Measurements from ENCODE around the gene COL24A1. TPM values are rescaled to one million over a fixed set of nuclear protein-coding genes. Genes with fewer than 3 reads are reported as not detected.

Gene COL24A1
- under 1 TPM; 0.06 to 0.50 TPM for total RNA-seq
- long read RNA-seq, result 0 reads

GRCh38 chr1:86156566-86157455 is at the start of gene COL24A1:
COL24A1 (minus strand) TSS chr1:86156772; CDS start chr1:86156396, 376 bp downstream.
- intact Hi-C loops (cut with DNase I, micrococcal nuclease), result no loop called here
- no peak for ATAC-seq
- DNase-seq, result peak; percentile 12 to 37

DNA sequence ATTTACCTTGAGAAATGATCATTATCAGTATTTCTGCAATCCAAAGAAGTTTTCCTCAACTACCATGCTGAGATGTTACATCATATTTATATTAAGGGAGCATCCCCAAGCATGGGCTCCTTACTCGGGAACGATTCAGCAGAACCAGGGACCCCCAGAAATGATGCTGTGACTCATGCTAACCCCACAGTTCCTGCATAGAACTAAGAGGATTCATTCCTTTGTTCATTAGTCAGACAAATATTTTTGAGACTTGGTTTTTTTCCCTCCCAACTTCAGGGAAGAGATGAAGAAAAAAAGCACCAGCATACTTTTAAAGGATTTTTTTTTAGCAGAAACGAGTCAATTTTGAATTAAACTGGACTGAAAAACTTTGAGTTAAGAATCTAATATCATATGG is 49.2 kb upstream of the COL24A1 start:
- intact Hi-C loops (cut with DNase I, micrococcal nuclease), result no loop called here
- DNase-seq, result no peak
- no peak for ATAC-seq

DNA sequence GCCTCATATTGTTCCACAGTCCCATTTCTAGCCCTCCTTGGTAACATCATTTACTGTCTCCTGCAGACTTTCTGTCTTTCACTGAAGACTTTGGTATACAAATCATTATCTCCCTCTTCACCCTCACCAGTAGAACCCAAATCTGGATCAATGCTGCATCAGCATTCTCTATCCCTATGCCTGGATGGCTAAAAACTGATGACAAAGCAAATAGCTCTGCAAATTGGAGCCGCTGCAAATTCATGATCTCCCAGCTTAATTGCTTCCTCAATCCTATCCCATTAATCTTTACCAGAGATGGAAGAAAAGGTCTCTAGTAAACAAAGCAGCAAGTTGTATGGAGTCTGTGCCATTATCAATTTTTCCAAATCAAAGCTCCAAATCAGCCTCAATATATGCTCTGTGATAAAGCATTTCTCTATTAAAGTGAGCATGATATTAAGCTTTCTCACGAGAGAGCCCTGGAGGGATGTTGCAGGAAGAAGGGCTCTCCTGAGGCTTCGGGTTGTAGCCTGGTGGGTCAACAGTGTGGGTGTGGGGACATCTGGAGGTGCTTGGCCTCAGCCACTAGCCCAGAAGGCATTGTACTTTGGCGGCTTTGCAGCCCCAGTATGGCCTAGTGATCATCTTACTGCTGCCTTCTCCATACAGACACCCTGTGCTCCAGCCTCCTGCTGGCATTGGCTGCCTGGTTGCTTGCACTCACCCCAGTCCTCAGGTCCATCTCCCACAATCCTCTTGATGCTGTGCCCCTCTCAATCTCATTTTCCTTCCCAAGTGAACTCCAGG is 46.2 kb upstream of the COL24A1 start:
- intact Hi-C loops (cut with DNase I, micrococcal nuclease), result no loop called here
- no peak for ATAC-seq

GRCh38 chr1:86201311-86201710 is 44.7 kb upstream of the COL24A1 start:
- ATAC-seq (no peak), DNase-seq (no peak)
- intact Hi-C loops (cut with DNase I, micrococcal nuclease), result no loop called here

More for the DNA sequence above, 46.2 kb upstream of the COL24A1 start:
- DNase-seq, result no peak

DNA sequence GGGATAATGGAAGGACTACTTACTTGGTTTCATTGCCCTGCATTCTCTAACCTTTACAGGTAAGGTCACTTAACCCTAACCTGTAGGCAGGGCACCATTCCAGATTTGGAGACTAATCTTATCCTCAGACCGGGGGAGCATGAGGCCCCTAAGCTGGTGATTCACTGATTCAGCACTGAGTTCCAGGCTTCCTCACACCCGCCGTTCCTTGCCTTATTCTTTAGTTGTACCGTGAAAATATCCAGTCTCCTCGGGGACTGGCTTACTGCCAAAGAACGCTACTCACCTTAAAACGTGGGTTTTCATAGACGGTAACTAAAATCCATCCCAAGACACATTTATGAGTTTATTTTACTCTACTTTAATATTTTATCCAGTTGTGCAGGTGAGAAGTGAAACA is 44.3 kb upstream of the COL24A1 start:
- DNase-seq, result no peak
- intact Hi-C loops (cut with DNase I, micrococcal nuclease), result no loop called here
- no peak for ATAC-seq

GRCh38 chr1:86197206-86197855 is 40.8 kb upstream of the COL24A1 start:
- DNase-seq (no peak), ATAC-seq (no peak)
- intact Hi-C loops (cut with DNase I, micrococcal nuclease), result no loop called here

- intact Hi-C loops (cut with DNase I, micrococcal nuclease), result no loop called here
- ATAC-seq (no peak), DNase-seq (no peak)
These were observed 38.7 kb upstream of the COL24A1 start for GRCh38 chr1:86195281-86195680.

DNA sequence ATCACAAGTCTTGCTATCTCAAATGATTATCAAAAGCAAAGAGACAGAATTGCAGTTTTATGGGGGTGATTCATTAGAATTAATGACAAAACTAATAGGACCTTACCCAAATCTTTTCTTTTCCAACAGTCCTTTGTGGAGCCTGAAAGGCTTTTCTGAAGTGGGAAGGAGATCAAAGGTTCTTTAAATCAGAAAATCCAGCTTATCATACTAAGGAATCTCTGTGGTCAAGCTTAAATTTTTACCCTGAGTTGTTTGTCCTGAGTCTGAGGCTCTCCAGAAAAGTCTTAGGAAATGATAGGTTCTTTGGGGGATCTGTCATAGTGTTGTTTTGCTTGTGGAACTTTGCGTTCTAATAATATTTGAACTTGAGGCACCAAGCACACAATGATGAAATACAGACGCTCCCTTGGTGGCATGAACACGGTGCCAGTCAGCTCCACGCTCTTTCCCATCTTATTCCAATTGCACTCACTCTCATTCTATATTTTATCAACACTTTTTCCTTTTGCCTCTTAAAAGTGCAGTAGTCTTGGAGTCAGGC is 38.0 kb upstream of the COL24A1 start:
- ATAC-seq (no peak), DNase-seq (no peak)
- intact Hi-C loops (cut with DNase I, micrococcal nuclease), result no loop called here

- ATAC-seq, result no peak
- intact Hi-C loops (cut with DNase I, micrococcal nuclease), result no loop called here
- DNase-seq, result no peak
These were observed 35.8 kb upstream of the COL24A1 start for GRCh38 chr1:86192417-86192816.

GRCh38 chr1:86191958-86192357 is 35.4 kb upstream of the COL24A1 start:
- intact Hi-C loops (cut with DNase I, micrococcal nuclease), result no loop called here
- DNase-seq (no peak), ATAC-seq (no peak)

GRCh38 chr1:86190873-86191272 is 34.3 kb upstream of the COL24A1 start:
- intact Hi-C loops (cut with DNase I, micrococcal nuclease), result no loop called here
- ATAC-seq, result no peak
- no peak for DNase-seq

DNA sequence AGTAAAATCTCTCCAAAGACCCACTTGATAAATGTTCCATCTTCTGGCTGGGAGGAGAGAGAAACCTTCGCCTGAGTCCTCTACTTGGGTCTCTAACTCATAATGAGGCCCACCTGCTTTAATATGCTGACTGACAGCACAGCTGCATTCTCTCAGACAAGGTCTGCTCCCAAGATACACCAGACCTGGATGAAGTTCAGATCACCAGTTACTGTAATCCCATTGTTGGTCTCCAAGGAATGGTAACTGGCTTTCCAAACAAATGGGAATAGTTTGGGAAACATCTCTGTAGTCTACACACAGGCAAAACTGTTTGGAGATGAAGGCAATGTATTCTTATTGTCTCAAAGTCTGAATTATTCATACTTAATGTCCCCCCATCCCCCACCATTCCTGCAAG is 27.9 kb upstream of the COL24A1 start:
- intact Hi-C loops (cut with DNase I, micrococcal nuclease), result no loop called here
- ATAC-seq (no peak), DNase-seq (no peak)

- intact Hi-C loops (cut with DNase I, micrococcal nuclease), result no loop called here
- no peak for DNase-seq
- ATAC-seq, result no peak
These were observed 27.2 kb upstream of the COL24A1 start for GRCh38 chr1:86183810-86184209.

DNA sequence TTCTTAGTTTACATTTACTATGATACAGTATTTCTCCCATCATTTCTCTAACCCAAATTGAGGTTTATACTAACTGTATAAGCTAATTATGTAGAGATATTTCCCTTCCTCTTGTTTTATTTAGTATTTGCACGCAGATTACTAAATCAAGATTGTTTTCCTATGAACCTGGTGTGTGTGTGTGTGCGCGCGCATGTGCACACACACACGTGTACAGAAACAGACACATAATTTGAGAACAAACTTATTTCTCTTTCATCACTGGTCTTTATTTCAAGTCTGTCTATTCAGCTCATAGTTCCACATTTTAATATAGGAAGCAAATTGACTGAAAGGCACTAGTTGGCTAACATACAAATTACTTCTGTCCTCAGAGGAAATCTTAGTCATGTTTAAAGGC is 19.7 kb upstream of the COL24A1 start:
- intact Hi-C loops (cut with DNase I, micrococcal nuclease), result no loop called here
- DNase-seq (no peak), ATAC-seq (no peak)

DNA sequence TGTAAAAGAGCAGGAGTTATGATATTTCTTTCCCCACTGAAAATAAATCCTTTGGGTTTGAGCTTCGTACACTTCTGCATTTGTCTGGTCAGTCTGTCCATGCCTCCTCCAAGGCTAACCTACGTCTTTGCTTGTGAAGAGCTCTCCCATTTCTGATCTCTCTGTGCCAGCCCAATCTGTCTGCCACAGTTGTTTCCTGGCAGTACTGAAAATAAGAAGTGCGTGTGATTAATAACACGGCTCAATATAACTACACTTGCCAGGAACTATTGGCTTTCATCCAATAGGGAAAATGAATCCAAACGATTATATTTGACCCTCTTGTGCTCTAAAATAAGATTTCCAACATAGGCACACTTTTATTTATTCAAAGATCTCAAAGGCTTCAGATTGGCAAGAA is 19.2 kb upstream of the COL24A1 start:
- ATAC-seq (no peak), DNase-seq (no peak)
- intact Hi-C loops (cut with DNase I, micrococcal nuclease), result no loop called here

- intact Hi-C loops (cut with DNase I, micrococcal nuclease), result no loop called here
- ATAC-seq (no peak), DNase-seq (no peak)
These were observed 13.1 kb upstream of the COL24A1 start for GRCh38 chr1:86169625-86170024.

GRCh38 chr1:86159800-86160199 is 3.2 kb upstream of the COL24A1 start:
- no peak for ATAC-seq
- intact Hi-C loops (cut with DNase I, micrococcal nuclease), result no loop called here
- DNase-seq, result no peak

- peak; percentile 26 to 28 for DNase-seq
- no peak for ATAC-seq
- intact Hi-C loops (cut with DNase I, micrococcal nuclease), result no loop called here
These were observed 586 bp downstream of the COL24A1 start for GRCh38 chr1:86155807-86156565.

Data from left colon (tissue), 2 donors.